Suppressor macrophage (primary cell): ENCODE data around the gene RGS18.
"Not testable (repeated sequence)": the region's sequence is repeated elsewhere in the genome, so short reads cannot be mapped to it uniquely, and the experiment has no call there.

ENCODE experiments used
- DNase-seq, 4 experiments: peaks; one replicate each; pipeline ENCODE4 v3.0.0-alpha.2; 2020 to 2022
- total RNA-seq, 17 experiments: gene quantifications; one replicate each; lab custom pipeline; 2026; ENCODE audit warnings: mixed read lengths in 6 of 17, inconsistent platforms in 3 of 17; lab: John Stamatoyannopoulos, UW

RGS18 gene
- total RNA-seq: 0.98 to 37.8 (median 19.4) reads per million in 17 experiments

DNA sequence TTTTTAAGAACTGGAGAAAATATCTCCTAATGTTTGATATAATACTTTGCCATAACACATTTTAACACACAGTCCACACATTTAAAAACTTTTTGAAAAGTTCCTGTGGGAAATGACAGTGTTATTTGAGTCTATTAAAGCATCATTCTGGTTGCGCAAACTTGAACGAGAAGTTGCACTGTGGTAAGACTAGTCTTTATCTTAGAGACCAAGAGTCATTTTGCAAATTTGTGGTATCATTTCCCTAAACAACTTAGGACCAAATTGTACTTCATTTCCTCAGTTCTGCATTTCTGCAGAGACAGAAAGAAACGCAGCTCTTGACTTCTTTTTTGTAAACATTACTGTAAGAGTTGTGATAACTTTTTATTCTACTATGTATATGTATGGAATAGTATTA, at the start of gene RGS18:
Gene RGS18 (plus strand): TSS at position 282 of the 400 bp plus-strand sequence. CDS start 176 bp downstream, outside the sequence.
- peak; percentile 82 to 97 (median 91) for DNase-seq

- no peak for DNase-seq
Observed at GRCh38 chr1:192109576-192109975, 48.7 kb upstream of the RGS18 start.

DNA sequence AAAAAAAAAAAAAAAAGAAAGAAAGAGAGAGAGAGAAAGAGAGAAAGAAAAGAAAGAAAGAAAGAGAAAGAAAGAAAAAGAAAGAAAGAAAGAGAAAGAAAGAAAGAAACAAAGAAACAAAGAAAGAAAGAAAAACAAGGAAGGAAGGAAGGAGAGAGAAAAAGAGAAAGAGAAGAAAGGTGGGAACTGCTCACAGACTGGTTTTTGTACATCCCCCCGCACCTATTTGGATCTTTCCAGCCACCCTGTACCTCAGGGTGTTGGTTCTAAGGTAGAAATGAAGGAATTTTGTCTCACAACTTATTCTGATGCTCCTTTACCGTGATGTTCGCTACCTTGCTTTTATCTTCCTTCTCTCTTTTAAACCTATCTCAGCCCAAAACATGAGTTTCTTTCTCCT, 43.3 kb upstream of the RGS18 start:
- no peak for DNase-seq

- DNase-seq: no peak
Observed at GRCh38 chr1:192118881-192119405, 39.3 kb upstream of the RGS18 start.

DNA sequence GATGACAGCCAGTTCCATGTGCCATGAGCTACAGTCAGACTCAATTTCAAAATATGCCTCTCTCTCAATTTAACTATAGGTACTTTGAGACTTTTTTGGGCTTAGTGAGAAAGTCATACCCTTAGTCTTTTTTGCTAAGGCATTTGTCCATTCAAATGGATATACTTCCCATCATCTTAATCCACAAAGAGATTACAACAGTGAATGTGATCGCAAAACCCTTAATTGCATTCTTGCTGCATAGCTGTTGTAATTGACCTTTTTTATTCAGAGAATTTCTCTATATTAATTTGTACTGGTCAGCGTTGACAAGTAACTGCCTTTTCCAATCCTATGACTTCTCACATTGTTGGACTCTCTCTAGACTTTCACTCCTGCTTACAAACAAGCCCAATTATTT, 38.6 kb upstream of the RGS18 start:
- DNase-seq: no peak

GRCh38 chr1:192122668-192123067, 35.6 kb upstream of the RGS18 start:
- no peak for DNase-seq

DNA sequence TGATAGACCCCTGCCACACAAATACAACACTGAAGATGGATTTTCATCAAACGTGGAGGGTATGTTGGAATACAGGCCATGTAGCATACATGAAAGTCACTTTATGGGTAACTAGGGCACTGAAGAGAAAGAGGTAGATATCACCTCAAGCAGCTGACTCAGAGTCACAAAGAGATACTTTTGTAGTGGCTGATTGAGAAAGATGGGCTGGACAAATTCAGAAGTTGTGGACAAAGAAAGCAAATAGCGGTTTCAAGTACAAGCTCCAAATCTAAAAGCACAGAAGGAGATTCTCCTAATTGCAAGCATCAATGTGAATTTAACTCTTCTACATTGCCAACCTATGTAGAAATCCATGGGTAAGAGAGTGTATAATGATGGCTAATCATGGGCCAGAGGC, 35.0 kb upstream of the RGS18 start:
- DNase-seq: no peak

GRCh38 chr1:192126030-192126619, 32.1 kb upstream of the RGS18 start:
- DNase-seq: no peak

DNA sequence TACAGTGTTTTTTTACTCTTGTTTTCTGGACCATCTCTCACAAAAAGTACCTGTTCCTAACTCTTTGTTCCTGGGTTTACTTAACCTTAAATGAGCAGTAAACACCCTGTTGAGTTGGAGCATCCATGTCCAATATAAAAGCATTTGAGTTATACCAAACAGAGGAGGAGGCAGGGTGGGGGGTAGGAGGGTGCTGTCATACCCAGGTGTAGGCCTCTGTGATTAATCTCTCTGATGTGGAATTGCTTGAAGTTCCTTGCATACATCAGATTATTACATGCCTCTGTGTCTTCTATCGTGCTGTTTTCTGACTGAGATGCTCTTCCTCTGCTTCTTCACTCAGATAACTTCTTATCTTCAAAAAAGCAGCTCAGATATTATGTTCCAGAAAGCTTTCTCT, 28.1 kb upstream of the RGS18 start:
- no peak for DNase-seq

GRCh38 chr1:192130865-192131264, 27.4 kb upstream of the RGS18 start:
- not testable (repeated sequence) for DNase-seq

GRCh38 chr1:192131914-192132313, 26.3 kb upstream of the RGS18 start:
- no peak for DNase-seq

GRCh38 chr1:192133350-192133926, 24.8 kb upstream of the RGS18 start:
- DNase-seq: no peak

DNA sequence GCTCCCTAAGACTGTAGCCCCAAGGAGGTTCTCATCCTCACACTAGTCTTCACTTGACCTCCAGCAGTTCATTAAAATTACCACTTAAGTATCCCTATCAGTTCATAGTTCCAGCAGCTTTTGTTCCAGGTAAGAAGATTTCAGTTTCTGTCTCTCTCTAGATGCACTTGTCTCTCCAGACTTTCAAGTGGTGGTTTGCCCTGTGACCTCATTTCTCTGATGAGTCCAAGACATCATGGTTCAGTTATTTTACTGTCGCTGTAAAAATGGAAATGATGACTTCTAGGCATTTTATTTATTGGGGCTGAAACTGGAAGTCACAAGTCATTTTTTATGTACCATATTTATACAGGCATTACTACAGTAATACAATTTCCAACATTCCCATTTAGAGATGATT, 17.9 kb upstream of the RGS18 start:
- DNase-seq: no peak

GRCh38 chr1:192147221-192147620, 11.0 kb upstream of the RGS18 start:
- DNase-seq: no peak

DNA sequence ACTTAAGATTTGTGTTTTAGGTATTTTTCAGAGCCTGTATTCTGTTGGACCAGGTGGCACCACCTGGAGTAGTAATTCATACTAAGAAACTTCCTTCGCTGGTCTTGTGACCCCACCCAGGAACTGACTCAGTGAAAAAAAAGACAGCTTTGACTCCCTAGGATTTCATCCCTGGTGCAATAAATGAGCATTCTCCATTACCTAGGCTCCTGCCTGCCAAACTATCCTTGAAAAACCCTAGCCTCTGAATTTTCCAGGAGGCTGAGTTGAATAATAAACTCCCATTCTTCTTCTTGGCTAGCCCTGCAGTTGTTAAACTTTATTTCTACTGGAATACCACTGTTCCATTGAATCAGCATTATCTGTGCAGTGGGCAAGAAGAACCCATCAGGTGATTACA, 10.6 kb upstream of the RGS18 start:
- no peak for DNase-seq

GRCh38 chr1:192151176-192151575, 7.1 kb upstream of the RGS18 start:
- DNase-seq: no peak

- no peak for DNase-seq
Observed at GRCh38 chr1:192153276-192153675, 5.0 kb upstream of the RGS18 start.

DNA sequence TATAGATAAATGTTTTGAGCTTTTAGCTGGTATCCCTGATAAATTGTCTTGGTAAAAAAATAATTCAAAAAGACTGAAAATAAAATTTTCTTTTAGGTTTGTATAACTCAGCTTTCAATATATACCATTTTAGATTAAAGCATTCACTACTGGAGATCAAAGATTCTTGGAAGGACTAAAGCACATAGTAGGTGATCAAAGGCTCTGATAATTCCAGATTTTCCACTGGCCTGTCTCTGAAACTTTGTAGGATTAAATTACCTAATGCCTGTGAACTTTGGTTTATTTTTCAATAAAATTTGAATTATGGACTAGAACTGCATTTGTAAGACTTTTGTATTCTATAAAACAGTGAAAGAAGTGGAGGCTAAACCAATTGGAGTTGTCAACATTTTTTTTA, 1.2 kb upstream of the RGS18 start:
- no peak for DNase-seq

DNA sequence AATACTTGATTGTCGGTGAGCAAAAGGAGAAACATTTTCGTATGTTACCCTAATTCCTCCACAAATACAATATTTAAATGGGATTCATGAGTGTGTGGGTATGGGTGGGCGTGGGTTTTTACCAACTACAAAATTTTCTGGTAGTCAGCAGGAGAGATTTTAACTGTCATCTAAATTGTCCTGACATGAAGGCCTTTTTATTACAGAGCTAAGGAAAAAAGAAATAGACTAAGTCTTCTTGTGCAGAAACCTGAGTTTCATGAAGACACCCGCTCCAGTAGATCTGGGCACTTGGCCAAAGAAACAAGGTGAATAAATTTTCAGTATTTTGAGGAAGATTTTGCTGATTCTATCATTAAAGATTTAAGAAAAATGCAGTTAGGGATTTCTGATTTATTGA, 752 bp downstream of the RGS18 start:
- DNase-seq: peak; percentile 55 to 77 (median 70)

- DNase-seq: peak in 2 of 4 experiments; percentile 64 to 73
Observed at GRCh38 chr1:192159781-192160180, 1.5 kb downstream of the RGS18 start.

GRCh38 chr1:192160196-192160595, 1.9 kb downstream of the RGS18 start:
- peak in 1 of 4 experiments; percentile 34 for DNase-seq

GRCh38 chr1:192161976-192162375, 3.7 kb downstream of the RGS18 start:
- DNase-seq: peak in 2 of 4 experiments; percentile 53 to 68

- DNase-seq: peak in 2 of 4 experiments; percentile 26 to 32
Observed at GRCh38 chr1:192162376-192162775, 4.1 kb downstream of the RGS18 start.

DNA sequence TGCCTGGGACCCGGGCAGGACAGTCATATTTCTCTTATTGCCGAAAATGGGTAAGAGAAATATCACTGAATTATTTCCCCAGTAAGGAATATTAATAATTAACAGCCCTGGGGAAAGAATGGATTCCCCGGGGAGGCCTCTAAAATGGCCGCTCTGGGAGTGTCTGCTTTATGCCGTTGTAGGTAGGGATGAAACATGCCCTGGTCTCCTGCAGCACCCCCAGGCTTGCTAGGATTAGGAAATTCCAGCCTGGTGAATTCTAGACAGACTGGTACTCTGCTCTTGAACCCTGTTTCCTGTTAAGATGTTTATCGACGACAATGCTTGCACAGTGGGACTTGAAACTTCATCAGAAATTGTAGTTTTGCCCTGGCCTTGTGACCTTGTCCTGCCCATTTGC, 6.7 kb downstream of the RGS18 start:
- DNase-seq: not testable (repeated sequence)
